ENCODE data around the gene DOK4.
A peak's percentile ranks its signal among the peaks of the same experiment; 100 is the strongest.

The DOK4 gene

GRCh38 chr16:57531635-57532265, 45.5 kb upstream of the DOK4 start:
- H3K4me3 ChIP-seq (ENCODE audit: low read length), result no peak overlapping the region
- TF ChIP-seq, protein P1, sequence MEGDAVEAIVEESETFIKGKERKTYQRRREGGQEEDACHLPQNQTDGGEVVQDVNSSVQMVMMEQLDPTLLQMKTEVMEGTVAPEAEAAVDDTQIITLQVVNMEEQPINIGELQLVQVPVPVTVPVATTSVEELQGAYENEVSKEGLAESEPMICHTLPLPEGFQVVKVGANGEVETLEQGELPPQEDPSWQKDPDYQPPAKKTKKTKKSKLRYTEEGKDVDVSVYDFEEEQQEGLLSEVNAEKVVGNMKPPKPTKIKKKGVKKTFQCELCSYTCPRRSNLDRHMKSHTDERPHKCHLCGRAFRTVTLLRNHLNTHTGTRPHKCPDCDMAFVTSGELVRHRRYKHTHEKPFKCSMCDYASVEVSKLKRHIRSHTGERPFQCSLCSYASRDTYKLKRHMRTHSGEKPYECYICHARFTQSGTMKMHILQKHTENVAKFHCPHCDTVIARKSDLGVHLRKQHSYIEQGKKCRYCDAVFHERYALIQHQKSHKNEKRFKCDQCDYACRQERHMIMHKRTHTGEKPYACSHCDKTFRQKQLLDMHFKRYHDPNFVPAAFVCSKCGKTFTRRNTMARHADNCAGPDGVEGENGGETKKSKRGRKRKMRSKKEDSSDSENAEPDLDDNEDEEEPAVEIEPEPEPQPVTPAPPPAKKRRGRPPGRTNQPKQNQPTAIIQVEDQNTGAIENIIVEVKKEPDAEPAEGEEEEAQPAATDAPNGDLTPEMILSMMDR (conservative IDR thresholded peaks at IDR 0.05; ENCODE audit: low read depth, low read length), result no peak
- DNase-seq (ENCODE audit: low read depth), result no peak

GRCh38 chr16:57531253-57531575, 44.9 kb upstream of the DOK4 start:
- no peak for DNase-seq (ENCODE audit: low read depth)
- TF ChIP-seq, protein P1 (conservative IDR thresholded peaks at IDR 0.05; ENCODE audit: low read depth, low read length), result no peak

GRCh38 chr16:57530522-57531252, 44.4 kb upstream of the DOK4 start:
- no peak overlapping the region for H3K4me3 ChIP-seq (ENCODE audit: low read length)
- TF ChIP-seq, protein P1 (conservative IDR thresholded peaks at IDR 0.05; ENCODE audit: low read depth, low read length), result no peak
- no peak for DNase-seq (ENCODE audit: low read depth)

More at GRCh38 chr16:57531253-57531575, 44.9 kb upstream of the DOK4 start:
- H3K4me3 ChIP-seq (ENCODE audit: low read length), result no peak overlapping the region

- no peak overlapping the region for H3K4me3 ChIP-seq (ENCODE audit: low read length)
- peak; percentile 23 for DNase-seq (ENCODE audit: low read depth)
- TF ChIP-seq, protein P1 (conservative IDR thresholded peaks at IDR 0.05; ENCODE audit: low read depth, low read length), result no peak
Observed at GRCh38 chr16:57530104-57530521, 43.8 kb upstream of the DOK4 start.

- no peak overlapping the region for H3K4me3 ChIP-seq (ENCODE audit: low read length)
- TF ChIP-seq, protein P1 (conservative IDR thresholded peaks at IDR 0.05; ENCODE audit: low read depth, low read length), result no peak
- DNase-seq (ENCODE audit: low read depth), result no peak
Observed at GRCh38 chr16:57529391-57530103, 43.3 kb upstream of the DOK4 start.

DNA sequence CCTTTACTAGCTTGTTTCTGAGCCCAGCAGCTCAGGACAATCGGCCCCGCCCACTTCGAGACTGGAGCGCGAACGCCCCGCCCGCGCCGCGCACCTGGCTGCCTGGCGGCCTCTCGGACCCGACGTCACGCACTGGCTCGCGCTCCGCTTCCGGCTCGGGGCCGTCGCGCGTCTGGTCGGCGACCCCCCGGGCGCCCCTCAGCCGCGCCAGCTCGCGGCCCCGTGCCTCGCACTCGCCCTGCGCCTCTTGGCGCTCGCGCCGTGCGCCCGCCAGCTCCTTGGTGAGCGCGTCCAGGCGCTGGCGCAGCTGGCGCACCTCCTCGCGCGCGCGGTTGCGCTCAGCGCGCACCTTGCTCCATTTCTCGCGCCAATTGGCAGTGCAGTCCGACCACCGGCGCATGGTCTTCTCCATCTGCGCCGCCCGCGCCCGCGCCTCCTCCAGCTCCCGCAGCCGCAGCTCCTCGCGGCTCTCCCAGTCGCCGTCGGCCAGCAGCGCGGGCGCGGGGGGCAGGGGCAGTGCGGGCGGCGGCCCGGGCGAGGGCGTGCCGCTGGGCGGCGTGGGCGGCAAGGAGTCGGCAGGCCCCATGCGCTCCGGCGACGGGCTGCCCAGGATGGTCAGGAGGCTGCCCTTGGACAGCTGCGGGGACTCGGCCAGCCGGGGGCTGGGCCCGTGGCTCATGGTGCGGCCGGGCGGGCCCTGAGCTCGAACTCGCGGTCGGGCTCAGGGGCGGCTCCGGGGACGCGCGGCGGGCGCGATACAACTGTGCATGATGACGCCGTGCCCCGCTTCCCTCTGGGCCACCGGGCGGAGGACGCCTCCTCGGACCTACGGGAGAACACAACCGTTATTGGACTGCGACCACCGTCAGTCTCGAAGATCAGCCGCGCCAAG, 42.5 kb upstream of the DOK4 start:
- DNase-seq (ENCODE audit: low read depth), result no peak
- TF ChIP-seq, protein P1 (conservative IDR thresholded peaks at IDR 0.05; ENCODE audit: low read depth, low read length), result no peak
- H3K4me3 ChIP-seq (ENCODE audit: low read length), result no peak overlapping the region
